CD4-positive, alpha-beta T cell treated with Interleukin-21 for 1 hour (primary cell): ENCODE results near the gene ZSCAN29.

Experiments used
- DNase-seq: peaks from one replicate; pipeline ENCODE4 v3.0.0-alpha.2; 2020

Gene ZSCAN29

GRCh38 chr15:43346305-43346704 lies 24.5 kb downstream of the ZSCAN29 start:
- DNase-seq: peak; percentile 19

GRCh38 chr15:43330780-43331087 lies 40.1 kb downstream of the ZSCAN29 start:
- no peak for DNase-seq

- peak; percentile 94 for DNase-seq
These were observed 40.7 kb downstream of the ZSCAN29 start, which contains the start of gene LCMT2 for GRCh38 chr15:43329960-43330779. TSS of gene LCMT2 (minus strand) at chr15:43330573. CDS start at chr15:43330489, 84 bp downstream.

DNA sequence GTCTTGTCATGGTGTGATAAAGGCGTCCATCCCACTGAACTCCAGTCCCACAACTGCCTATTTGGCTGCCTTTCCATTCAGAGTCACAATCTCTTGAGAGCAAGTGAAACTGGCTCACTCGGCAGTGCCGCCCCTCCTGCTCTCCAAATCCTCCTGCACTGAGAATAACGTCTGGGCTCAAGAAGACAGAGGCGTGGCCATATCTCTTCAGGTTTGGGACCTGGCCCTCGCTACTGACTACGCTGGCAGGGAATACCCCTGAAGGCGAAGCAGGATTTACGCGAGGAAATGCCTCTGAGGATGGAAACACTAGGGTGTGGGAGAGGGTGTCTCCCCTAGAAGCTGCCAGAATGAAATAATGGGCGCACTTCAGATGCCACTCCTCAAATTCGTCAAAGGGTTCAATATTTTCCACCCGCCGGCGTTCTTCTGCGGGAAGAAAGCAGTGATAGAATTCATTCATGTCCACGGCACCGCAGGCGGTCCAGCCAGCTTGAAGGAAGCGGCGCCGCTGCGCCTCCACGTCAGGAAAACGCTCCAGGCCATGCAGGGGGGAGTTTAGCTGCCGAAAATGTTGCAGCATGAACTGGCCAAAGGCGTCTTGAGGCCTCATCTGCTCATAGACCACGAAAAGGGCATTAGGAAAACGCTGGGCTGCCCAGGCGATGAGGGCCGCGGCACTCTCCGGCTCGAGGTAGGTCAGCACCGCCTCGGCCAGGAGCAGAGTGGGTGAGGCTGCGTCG lies 41.5 kb downstream of the ZSCAN29 start:
- peak; percentile 7 for DNase-seq

DNA sequence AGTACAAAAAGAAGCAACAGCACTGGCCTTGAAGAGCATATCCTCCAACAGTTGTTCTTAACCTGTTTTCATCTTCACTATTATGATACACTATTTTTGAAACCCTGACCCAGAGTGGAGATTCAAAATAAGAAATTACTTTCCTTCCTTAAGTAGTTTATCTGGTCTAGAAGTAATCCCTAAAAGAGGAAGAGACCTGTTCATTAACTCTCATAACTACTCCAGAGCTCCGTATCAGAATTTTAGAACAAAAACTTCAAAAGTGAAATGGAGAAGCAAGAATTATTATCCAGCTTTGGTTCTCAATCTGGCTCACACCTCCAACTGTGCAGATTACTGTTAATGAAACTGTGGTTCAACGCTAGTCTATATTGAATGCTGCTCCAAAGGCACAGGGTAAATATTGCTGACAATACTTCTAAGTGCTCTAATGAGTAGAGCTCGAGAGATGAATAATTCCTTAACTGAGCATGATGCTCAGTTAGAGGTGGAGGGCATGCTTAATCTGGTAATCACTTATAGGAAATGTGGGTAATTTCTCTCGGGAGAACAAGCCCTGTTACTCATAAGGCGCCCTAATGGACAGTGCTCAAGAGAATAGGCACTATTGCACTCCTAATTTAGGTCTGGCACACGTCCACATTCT lies 45.7 kb downstream of the ZSCAN29 start:
- DNase-seq: no peak

DNA sequence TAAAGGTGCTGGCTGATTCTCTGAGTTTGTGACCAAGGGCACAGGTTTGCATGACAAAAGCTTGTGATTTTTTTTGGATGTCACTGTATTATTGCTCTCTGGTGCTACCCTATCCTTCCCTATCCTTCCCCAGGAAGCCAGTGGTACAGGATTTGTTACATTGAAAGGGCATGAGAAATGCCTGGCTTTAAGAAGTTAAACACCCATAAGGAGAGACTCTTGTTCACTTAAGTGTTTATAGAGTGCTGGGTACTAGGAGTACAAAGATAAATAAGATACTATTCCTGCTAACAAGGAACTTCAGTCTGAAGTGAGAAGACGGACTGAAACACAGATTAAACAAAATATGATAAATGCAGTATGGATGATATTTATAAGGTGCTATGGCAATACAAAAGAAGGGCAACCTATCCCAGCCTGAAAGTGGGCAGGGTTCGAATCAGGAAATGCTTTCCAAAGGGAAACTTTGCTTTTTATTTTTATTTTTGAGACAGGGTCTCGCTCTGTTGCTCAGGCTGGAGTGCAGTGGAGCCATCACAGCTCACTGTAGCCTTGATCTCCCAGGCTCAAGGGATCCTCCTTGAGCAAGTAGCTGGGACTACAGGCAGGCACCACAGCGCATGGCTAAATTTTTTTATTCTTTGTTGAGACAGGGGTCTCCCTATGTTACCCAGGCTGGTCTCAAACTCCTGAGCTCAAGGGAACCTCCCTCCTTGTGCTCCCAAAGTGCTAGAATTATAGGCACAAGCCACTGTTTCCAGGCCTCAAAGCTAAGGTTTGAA lies 51.7 kb downstream of the ZSCAN29 start:
- DNase-seq: no peak

- DNase-seq: no peak
These were observed 53.2 kb downstream of the ZSCAN29 start for GRCh38 chr15:43317566-43318184.

DNA sequence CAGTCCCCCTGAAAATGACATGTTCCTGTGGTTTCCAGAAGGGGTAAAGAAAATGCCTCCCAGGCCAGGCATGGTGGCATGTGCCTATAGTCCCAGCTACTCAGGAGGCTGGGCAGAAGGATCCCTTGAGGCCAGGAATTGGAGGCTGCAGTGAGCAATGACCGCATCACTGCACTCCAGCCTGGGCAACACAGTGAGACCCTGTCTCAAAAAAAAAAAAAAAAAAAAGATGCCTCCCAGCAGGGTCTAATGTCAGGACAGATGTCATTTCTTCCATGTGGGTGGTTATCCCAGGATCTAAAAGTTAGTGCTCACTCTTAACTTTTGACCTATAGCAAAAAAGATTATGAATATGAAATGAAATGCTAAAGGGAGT lies 53.9 kb downstream of the ZSCAN29 start:
- no peak for DNase-seq

DNA sequence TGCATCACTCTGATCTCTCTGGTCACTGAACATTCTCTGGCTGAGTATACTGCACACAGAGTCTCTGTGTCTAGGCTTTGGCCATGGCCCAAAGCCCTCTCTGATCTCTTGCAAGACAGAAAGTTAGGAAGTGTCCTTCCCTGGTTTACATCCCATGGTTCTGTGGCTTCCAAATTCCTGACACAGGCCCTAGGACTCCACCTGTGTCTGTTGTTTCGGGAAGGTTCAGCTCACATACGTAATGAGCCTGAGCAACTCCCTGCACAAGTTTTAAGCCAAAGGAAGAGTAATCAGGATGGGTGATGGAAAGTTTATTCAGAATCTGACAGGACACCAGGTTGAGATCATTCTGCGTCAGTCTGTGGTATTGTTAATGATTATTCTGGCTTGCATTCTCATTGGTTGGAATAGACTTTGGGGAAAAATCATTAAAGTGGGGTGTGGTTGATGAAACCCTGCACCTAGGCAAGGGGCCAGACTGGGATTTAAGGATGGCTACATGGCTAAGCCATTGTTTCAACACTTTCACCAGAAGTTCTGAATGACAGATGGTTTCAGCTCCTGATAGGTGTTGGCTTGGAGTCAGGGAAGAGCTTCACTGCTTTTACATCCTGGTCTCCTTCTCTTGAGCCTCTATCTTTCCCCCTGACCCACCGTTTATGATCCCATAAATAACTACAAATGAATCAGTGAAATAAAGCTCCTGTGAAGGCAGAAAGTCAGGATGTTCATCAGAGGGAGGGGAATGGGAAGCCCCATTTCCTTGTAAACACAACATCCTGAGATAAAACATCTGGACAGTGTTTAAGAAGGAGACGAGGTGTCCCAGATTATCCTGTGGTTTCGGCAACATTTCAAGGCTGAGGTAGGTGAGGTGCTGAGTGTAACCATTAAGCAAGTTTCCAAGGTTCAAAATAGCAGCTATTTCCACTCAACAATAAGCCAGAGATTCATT lies 54.5 kb downstream of the ZSCAN29 start:
- DNase-seq: no peak

DNA sequence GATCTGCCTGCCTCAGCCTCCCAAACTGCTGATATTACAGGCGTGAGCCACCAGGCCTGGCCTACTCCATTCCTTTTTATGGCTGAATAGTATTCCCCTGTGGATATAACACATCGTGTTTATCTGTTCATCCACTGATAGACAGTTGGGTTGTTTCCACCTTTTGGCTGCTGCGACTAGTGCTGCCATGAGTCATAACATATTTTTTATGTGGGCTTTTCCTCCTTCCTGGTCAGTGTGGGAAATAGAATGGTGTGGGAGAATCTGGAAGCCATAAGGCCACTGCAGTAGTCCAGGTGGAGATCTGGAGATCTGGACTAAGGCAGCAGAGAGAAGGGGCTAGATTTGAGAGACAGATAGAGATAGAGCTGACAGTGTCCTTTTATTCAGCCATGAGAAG lies 56.7 kb downstream of the ZSCAN29 start:
- DNase-seq: no peak

DNA sequence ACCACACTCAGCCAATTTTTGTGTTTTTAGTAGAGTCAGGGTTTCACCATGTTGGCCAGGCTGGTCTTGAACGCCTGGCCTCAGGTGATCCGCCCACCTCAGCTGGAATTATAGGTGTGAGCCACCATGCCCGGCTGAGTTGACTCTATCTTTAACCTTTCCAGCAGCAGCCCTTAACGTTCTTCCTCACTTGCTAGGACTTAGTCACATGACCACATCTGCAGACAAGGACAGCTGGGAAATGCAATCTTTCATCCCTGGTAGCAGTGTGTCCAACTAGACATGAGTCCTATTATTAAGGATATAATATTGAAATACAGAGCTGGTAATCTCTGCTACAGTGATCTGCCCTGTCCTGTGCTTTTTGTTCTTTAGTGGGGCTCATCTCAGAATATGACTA lies 58.5 kb downstream of the ZSCAN29 start:
- no peak for DNase-seq
